Measurements from ENCODE around the gene ARMH4. TPM values are rescaled to one million over a fixed set of nuclear protein-coding genes. Genes with fewer than 3 reads are reported as not detected.

The ARMH4 gene
- total RNA-seq, 4 donors from 2014 or later, result 0.44 to 4.4 (median 2.4) TPM

GRCh38 chr14:58048219-58048618 lies 103.8 kb downstream of the ARMH4 start:
- WGBS, 2 donors, result 65 to 75% methylated on average over 5 of the region's 5 CpGs
- Histone ChIP-seq H3K36me3 (no peaks in the 10 kb centered on the region), H3K27ac (no peak overlapping the region), H3K27me3 (no peaks in the 10 kb centered on the region), H3K9me3 (no peaks in the 10 kb centered on the region), H3K4me3 (no peak overlapping the region), H3K4me1 (no peaks in the 10 kb centered on the region)
- intact Hi-C loops (cut with DNase I), result no loop called here
- TF ChIP-seq POLR2A (IDR thresholded peaks at IDR 0.05), result no peak
- TF ChIP-seq, protein P1, sequence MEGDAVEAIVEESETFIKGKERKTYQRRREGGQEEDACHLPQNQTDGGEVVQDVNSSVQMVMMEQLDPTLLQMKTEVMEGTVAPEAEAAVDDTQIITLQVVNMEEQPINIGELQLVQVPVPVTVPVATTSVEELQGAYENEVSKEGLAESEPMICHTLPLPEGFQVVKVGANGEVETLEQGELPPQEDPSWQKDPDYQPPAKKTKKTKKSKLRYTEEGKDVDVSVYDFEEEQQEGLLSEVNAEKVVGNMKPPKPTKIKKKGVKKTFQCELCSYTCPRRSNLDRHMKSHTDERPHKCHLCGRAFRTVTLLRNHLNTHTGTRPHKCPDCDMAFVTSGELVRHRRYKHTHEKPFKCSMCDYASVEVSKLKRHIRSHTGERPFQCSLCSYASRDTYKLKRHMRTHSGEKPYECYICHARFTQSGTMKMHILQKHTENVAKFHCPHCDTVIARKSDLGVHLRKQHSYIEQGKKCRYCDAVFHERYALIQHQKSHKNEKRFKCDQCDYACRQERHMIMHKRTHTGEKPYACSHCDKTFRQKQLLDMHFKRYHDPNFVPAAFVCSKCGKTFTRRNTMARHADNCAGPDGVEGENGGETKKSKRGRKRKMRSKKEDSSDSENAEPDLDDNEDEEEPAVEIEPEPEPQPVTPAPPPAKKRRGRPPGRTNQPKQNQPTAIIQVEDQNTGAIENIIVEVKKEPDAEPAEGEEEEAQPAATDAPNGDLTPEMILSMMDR (IDR thresholded peaks at IDR 0.05), result no peak
- no peak for DNase-seq

GRCh38 chr14:58027904-58028303 lies 124.1 kb downstream of the ARMH4 start:
- Histone ChIP-seq H3K27ac (peak overlapping the region in 1 of 4 donors; percentile 38), H3K4me1 (peaks cover 0 to 18% (median 0%) of the 10 kb centered on the region in 3 donors), H3K36me3 (no peaks in the 10 kb centered on the region), H3K27me3 (no peaks in the 10 kb centered on the region), H3K4me3 (no peak overlapping the region), H3K9me3 (no peaks in the 10 kb centered on the region)
- TF ChIP-seq, protein P1 (IDR thresholded peaks at IDR 0.05), result no peak
- DNase-seq, result no peak
- intact Hi-C loops (cut with DNase I), result no loop called here

DNA sequence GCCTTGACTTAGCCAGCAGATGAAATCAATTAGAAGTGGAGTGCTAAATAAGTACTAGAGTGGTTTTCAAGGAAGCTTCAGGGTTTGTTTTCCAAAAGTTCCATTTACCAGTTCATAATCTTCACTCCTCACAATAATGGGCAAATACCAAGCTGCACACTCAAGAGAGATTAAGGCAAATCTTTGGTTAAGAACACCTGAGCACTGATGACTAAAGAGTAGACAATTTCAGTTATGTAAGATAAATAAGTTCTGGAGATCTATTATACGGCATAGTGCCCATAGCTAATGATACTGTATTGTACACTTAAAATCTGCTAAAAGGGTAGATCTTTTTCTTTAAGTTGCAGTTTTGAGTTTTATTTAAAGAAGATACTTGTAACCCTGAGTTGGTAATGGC lies 125.0 kb downstream of the ARMH4 start:
- intact Hi-C loops (cut with DNase I), result no loop called here

GRCh38 chr14:58026219-58026618 lies 125.8 kb downstream of the ARMH4 start:
- H3K4me3 ChIP-seq, result no peak overlapping the region
- intact Hi-C loops (cut with DNase I), result no loop called here
- H3K4me1 ChIP-seq, result peaks cover 0 to 18% (median 0%) of the 10 kb centered on the region in 3 donors
- H3K27me3 ChIP-seq, result no peaks in the 10 kb centered on the region
- TF ChIP-seq POLR2A (IDR thresholded peaks at IDR 0.05), result no peak
- TF ChIP-seq, protein P1 (IDR thresholded peaks at IDR 0.05), result no peak
- DNase-seq, result no peak
- H3K36me3 ChIP-seq, result no peaks in the 10 kb centered on the region
- H3K9me3 ChIP-seq, result no peaks in the 10 kb centered on the region
- H3K27ac ChIP-seq, result no peak overlapping the region
- WGBS, 2 donors, result 89 to 95% methylated on average over 1 of the region's 1 CpG

More for the DNA sequence above, 125.0 kb downstream of the ARMH4 start:
- Histone ChIP-seq H3K9me3 (no peaks in the 10 kb centered on the region), H3K4me3 (no peak overlapping the region), H3K4me1 (peaks cover 0 to 18% (median 0%) of the 10 kb centered on the region in 3 donors), H3K27me3 (no peaks in the 10 kb centered on the region), H3K36me3 (no peaks in the 10 kb centered on the region), H3K27ac (no peak overlapping the region)
- DNase-seq, result no peak
- TF ChIP-seq, protein P1 (IDR thresholded peaks at IDR 0.05), result no peak
- no peak for TF ChIP-seq POLR2A (IDR thresholded peaks at IDR 0.05)
- 31 to 61% methylated on average over 1 of the region's 1 CpG for WGBS, 2 donors

- Histone ChIP-seq H3K9me3 (no peaks in the 10 kb centered on the region), H3K36me3 (no peaks in the 10 kb centered on the region), H3K27me3 (no peaks in the 10 kb centered on the region), H3K4me1 (no peaks in the 10 kb centered on the region), H3K27ac (no peak overlapping the region), H3K4me3 (no peak overlapping the region)
- intact Hi-C loops (cut with DNase I), result no loop called here
- 94 to 96% methylated on average over 2 of the region's 2 CpGs for WGBS, 2 donors
- no peak for DNase-seq
- TF ChIP-seq, protein P1 (IDR thresholded peaks at IDR 0.05), result no peak
- TF ChIP-seq POLR2A (IDR thresholded peaks at IDR 0.05), result no peak
Measured at GRCh38 chr14:58014778-58015177, 137.2 kb downstream of the ARMH4 start.

All from esophagus squamous epithelium (tissue), 5 donors.